Fibroblast of lung (primary cell): ENCODE results near the gene INSYN2B. TPM values are rescaled to one million over a fixed set of nuclear protein-coding genes. Genes with fewer than 3 reads are reported as not detected.

Source experiments
- DNase-seq, 2 donors: peaks; one replicate each; pipeline versions ENCODE4 v3.0.0 to v3.0.0-alpha.2; 2010; ENCODE audit warnings: low read depth in 2 of 2
- H2AFZ ChIP-seq: 2 replicates; pipeline ENCODE4 v1.5.1; 2012; ENCODE audit warnings: low read length, control low read depth, inconsistent platforms
- H3K27ac ChIP-seq: 2 replicates; pipeline ENCODE4 v1.5.1; 2011; ENCODE audit warnings: low read length, control low read depth; ENCODE audit not compliant: insufficient read depth
- H3K27me3 ChIP-seq: 2 replicates; pipeline ENCODE4 v1.5.1; 2011; ENCODE audit warnings: mild to moderate bottlenecking, low read length; ENCODE audit not compliant: control insufficient read depth, insufficient read depth
- H3K36me3 ChIP-seq: 2 replicates; pipeline ENCODE4 v1.5.1; 2011; ENCODE audit warnings: low read length; ENCODE audit not compliant: control insufficient read depth, insufficient read depth
- H3K4me1 ChIP-seq: 2 replicates; pipeline ENCODE4 v1.5.1; 2011; ENCODE audit warnings: low read length; ENCODE audit not compliant: control insufficient read depth, insufficient read depth; ENCODE audit errors: extremely low read depth
- H3K4me2 ChIP-seq: 2 replicates; pipeline ENCODE4 v1.5.1; 2011; ENCODE audit warnings: low read length, control low read depth; ENCODE audit not compliant: insufficient read depth; ENCODE audit errors: extremely low read depth
- H3K4me3 ChIP-seq, 4 experiments: fragments of 200-600 bp in 1 of 4; sonication (generic) in 1 of 4; replicated peaks in 1 of 4; 2 replicates each; pipeline ENCODE4 v1.5.1; 2011 to 2016; ENCODE audit warnings: low read length in 4 of 4, low read depth in 3 of 4, mild to moderate bottlenecking in 3 of 4, control low read depth in 2 of 4, inconsistent platforms in 1 of 4, mixed read lengths in 1 of 4; ENCODE audit not compliant: insufficient read depth in 1 of 4; ENCODE audit errors: control extremely low read depth in 1 of 4
- H3K79me2 ChIP-seq: 2 replicates; pipeline ENCODE4 v1.5.1; 2012; ENCODE audit warnings: mild to moderate bottlenecking, low read length, inconsistent platforms; ENCODE audit not compliant: control insufficient read depth, insufficient read depth
- H3K9ac ChIP-seq: 2 replicates; pipeline ENCODE4 v1.5.1; 2011; ENCODE audit warnings: mild to moderate bottlenecking, low read length, control low read depth; ENCODE audit not compliant: insufficient read depth
- H3K9me3 ChIP-seq: 2 replicates; pipeline ENCODE4 v1.5.1; 2012; ENCODE audit warnings: low read depth, low read length; ENCODE audit not compliant: control insufficient read depth, insufficient read depth
- H4K20me1 ChIP-seq: 2 replicates; pipeline ENCODE4 v1.5.1; 2011; ENCODE audit warnings: low read length; ENCODE audit not compliant: control insufficient read depth, insufficient read depth; ENCODE audit errors: extremely low read depth
- CTCF ChIP-seq, 2 donors: IDR thresholded peaks in 1 of 2; conservative IDR thresholded peaks in 1 of 2; 1 replicate in 1 of 2; 2 replicates in 1 of 2; pipeline ENCODE4 v1.5.1; 2011 to 2012; ENCODE audit warnings: low read length in 2 of 2, control low read depth in 1 of 2, inconsistent platforms in 1 of 2, low read depth in 1 of 2, mild to moderate bottlenecking in 1 of 2
- EZH2 ChIP-seq: IDR thresholded peaks from 2 replicates; pipeline ENCODE4 v1.5.1; 2012; ENCODE audit warnings: low read length, control low read depth, mild to moderate bottlenecking; ENCODE audit errors: missing control alignments
- polyA plus RNA-seq, 2 donors: library from polyadenylated mRNA; depleted of rRNA in 1 of 2; stranded (reverse) in 1 of 2; unstranded in 1 of 2; fragments of >200 nt; gene quantifications; 2 replicates each; pipeline ENCODE4 v1.2.1, GENCODE V29; 2011 to 2012; ENCODE audit warnings: missing spikeins in 1 of 2
- total RNA-seq: library from RNA; depleted of rRNA; stranded (reverse); fragments of >200 nt; gene quantifications from 2 replicates; pipeline ENCODE4 v1.2.1, GENCODE V29; 2014

INSYN2B gene
- total and polyA plus RNA-seq, 2 donors (not counting 1 experiment from before 2014, with no cell fraction given): 3.6 to 6.3 TPM

GRCh38 chr5:169828385-169828784 lies 151.9 kb downstream of the INSYN2B start:
- no peak overlapping the region for H3K27ac ChIP-seq
- H3K4me2 ChIP-seq: no peak overlapping the region
- no peaks in the 10 kb centered on the region for H3K9me3 ChIP-seq
- H3K79me2 ChIP-seq: no peaks in the 10 kb centered on the region
- peak in 1 of 2 donors; percentile 38 for DNase-seq
- H4K20me1 ChIP-seq: no peaks in the 10 kb centered on the region
- no peak overlapping the region for H3K9ac ChIP-seq
- H3K36me3 ChIP-seq: no peaks in the 10 kb centered on the region
- no peak overlapping the region for H3K4me3 ChIP-seq
- no peaks in the 10 kb centered on the region for H3K4me1 ChIP-seq
- TF ChIP-seq EZH2: no peak
- no peak for TF ChIP-seq CTCF (conservative IDR thresholded peaks at IDR 0.05 in 1 of 2, IDR thresholded peaks at IDR 0.05 in 1 of 2; ENCODE audit: low read depth in 1 of 2, low read length in 2 of 2)
- no peaks in the 10 kb centered on the region for H3K27me3 ChIP-seq
- H2AFZ ChIP-seq: no peak overlapping the region

GRCh38 chr5:169827769-169828168 lies 152.5 kb downstream of the INSYN2B start:
- Histone ChIP-seq H3K27me3 (no peaks in the 10 kb centered on the region), H3K27ac (no peak overlapping the region), H3K9me3 (no peaks in the 10 kb centered on the region), H2AFZ (no peak overlapping the region), H3K36me3 (no peaks in the 10 kb centered on the region), H3K79me2 (no peaks in the 10 kb centered on the region), H3K4me2 (no peak overlapping the region), H3K9ac (no peak overlapping the region), H3K4me3 (no peak overlapping the region), H4K20me1 (no peaks in the 10 kb centered on the region), H3K4me1 (no peaks in the 10 kb centered on the region)
- TF ChIP-seq EZH2 (no peak), CTCF (conservative IDR thresholded peaks at IDR 0.05 in 1 of 2, IDR thresholded peaks at IDR 0.05 in 1 of 2; ENCODE audit: low read depth in 1 of 2, low read length in 2 of 2) (no peak)
- no peak for DNase-seq

- Histone ChIP-seq H3K27ac (no peak overlapping the region), H3K4me1 (no peaks in the 10 kb centered on the region), H3K27me3 (no peaks in the 10 kb centered on the region), H3K79me2 (no peaks in the 10 kb centered on the region), H3K9me3 (no peaks in the 10 kb centered on the region), H3K4me2 (no peak overlapping the region), H3K36me3 (no peaks in the 10 kb centered on the region), H4K20me1 (no peaks in the 10 kb centered on the region), H2AFZ (no peak overlapping the region), H3K4me3 (no peak overlapping the region), H3K9ac (no peak overlapping the region)
- DNase-seq: no peak
- no peak for TF ChIP-seq EZH2
- TF ChIP-seq CTCF (conservative IDR thresholded peaks at IDR 0.05 in 1 of 2, IDR thresholded peaks at IDR 0.05 in 1 of 2; ENCODE audit: low read depth in 1 of 2, low read length in 2 of 2): peak; percentile 7 to 23
Observed at GRCh38 chr5:169826618-169827017, 153.7 kb downstream of the INSYN2B start.
